HG03103 (cell line): ENCODE results near the gene BMX.

Experiments used
- ATAC-seq: cut with Tn5 transposase; IDR thresholded peaks from one replicate; pipeline ENCODE4 v1.9.1; 2021; ENCODE audit warnings: low read depth; ENCODE audit not compliant: unreplicated experiment

The BMX gene

GRCh38 chrX:15505101-15505500 lies 4.5 kb downstream of the BMX start:
- no peak for ATAC-seq

GRCh38 chrX:15507005-15507404 lies 6.4 kb downstream of the BMX start:
- ATAC-seq = no peak

- ATAC-seq = no peak
Measured at GRCh38 chrX:15509845-15510244, 9.2 kb downstream of the BMX start.

GRCh38 chrX:15511563-15511962 lies 11.0 kb downstream of the BMX start:
- no peak for ATAC-seq

- no peak for ATAC-seq
Measured at GRCh38 chrX:15512401-15512965, 11.9 kb downstream of the BMX start.

- no peak for ATAC-seq
Measured at GRCh38 chrX:15514279-15514678, 13.7 kb downstream of the BMX start.

GRCh38 chrX:15515931-15516330 lies 15.3 kb downstream of the BMX start:
- no peak for ATAC-seq

GRCh38 chrX:15522464-15522863 lies 21.9 kb downstream of the BMX start:
- ATAC-seq = no peak

GRCh38 chrX:15523088-15523487 lies 22.5 kb downstream of the BMX start:
- no peak for ATAC-seq

- ATAC-seq = no peak
Measured at GRCh38 chrX:15524417-15524816, 23.8 kb downstream of the BMX start.

- no peak for ATAC-seq
Measured at GRCh38 chrX:15525664-15526416, 25.2 kb downstream of the BMX start.

GRCh38 chrX:15529165-15529564 lies 28.6 kb downstream of the BMX start:
- ATAC-seq = no peak

GRCh38 chrX:15530318-15530717 lies 29.7 kb downstream of the BMX start:
- ATAC-seq = no peak

- ATAC-seq = no peak
Measured at GRCh38 chrX:15546745-15547144, 46.1 kb downstream of the BMX start.

GRCh38 chrX:15547356-15547755 lies 46.7 kb downstream of the BMX start:
- no peak for ATAC-seq

GRCh38 chrX:15549189-15550012 lies 48.8 kb downstream of the BMX start:
- no peak for ATAC-seq

GRCh38 chrX:15559227-15559626 lies 58.6 kb downstream of the BMX start:
- no peak for ATAC-seq

- no peak for ATAC-seq
Measured at GRCh38 chrX:15560924-15561323, 60.3 kb downstream of the BMX start.

- no peak for ATAC-seq
Measured at GRCh38 chrX:15563056-15563455, 62.4 kb downstream of the BMX start.

- no peak for ATAC-seq
Measured at GRCh38 chrX:15564981-15565579, 64.5 kb downstream of the BMX start.

- no peak for ATAC-seq
Measured at GRCh38 chrX:15566244-15566643, 65.6 kb downstream of the BMX start.
